ENCODE measurements around the gene SEMA5B.

The SEMA5B gene

GRCh38 chr3:123036352-123037014 is 8.9 kb upstream of the SEMA5B start:
- Histone ChIP-seq H3K36me3 (ENCODE audit: control insufficient read depth in 2 of 2, insufficient read depth in 1 of 2, low read length in 2 of 2) (no peaks in the 10 kb centered on the region), H3K4me3 (ENCODE audit: low read depth, low read length) (no peak overlapping the region), H3K4me1 (ENCODE audit: control insufficient read depth, insufficient read depth, low read length) (no peaks in the 10 kb centered on the region), H3K9me3 (ENCODE audit: control insufficient read depth, insufficient read depth, low read depth, low read length) (no peaks in the 10 kb centered on the region), H3K27ac (ENCODE audit: extremely low read depth, low read depth, low read length) (no peak overlapping the region)
- TF ChIP-seq ZNF571 (tag by site-specific recombination; IDR thresholded peaks at IDR 0.05) (no peak), ZNF670 (tag by site-specific recombination; IDR thresholded peaks at IDR 0.05; ENCODE audit: low read depth) (no peak), GLIS1 (tag by site-specific recombination; IDR thresholded peaks at IDR 0.05) (0 out of 2 replicates have a peak, but pooled peaks have one; percentile 15), ZNF843 (tag by site-specific recombination; IDR thresholded peaks at IDR 0.05) (peak; percentile 52), KLF8 (tag by site-specific recombination; IDR thresholded peaks at IDR 0.05) (no peak), ZBTB7A (tag by site-specific recombination; IDR thresholded peaks at IDR 0.05; ENCODE audit: low read depth) (no peak), OVOL3 (tag by site-specific recombination; IDR thresholded peaks at IDR 0.05) (no peak), ZNF488 (tag by site-specific recombination; IDR thresholded peaks at IDR 0.05) (no peak), ZXDB (tag by site-specific recombination; IDR thresholded peaks at IDR 0.05) (0 out of 2 replicates have a peak, but pooled peaks have one; percentile 27), ZNF510 (tag by site-specific recombination; IDR thresholded peaks at IDR 0.05; ENCODE audit: insufficient replicate concordance) (no peak), ZBTB48 (tag by site-specific recombination; IDR thresholded peaks at IDR 0.05) (no peak), ZNF138 (tag by site-specific recombination; IDR thresholded peaks at IDR 0.05; ENCODE audit: borderline replicate concordance) (no peak), ZNF629 (tag by site-specific recombination; IDR thresholded peaks at IDR 0.05) (peak; percentile 78), ZNF660 (tag by site-specific recombination; IDR thresholded peaks at IDR 0.05) (no peak), ZNF146 (tag by site-specific recombination; IDR thresholded peaks at IDR 0.05) (0 out of 2 replicates have a peak, but pooled peaks have one; percentile 12), ZNF777 (tag by site-specific recombination; IDR thresholded peaks at IDR 0.05; ENCODE audit: borderline replicate concordance) (no peak), ZNF366 (tag by site-specific recombination; conservative IDR thresholded peaks at IDR 0.05) (0 out of 2 replicates have a peak, but pooled peaks have one; percentile 25), ZNF558 (tag by site-specific recombination; IDR thresholded peaks at IDR 0.05) (no peak), BCL11A (tag by site-specific recombination; IDR thresholded peaks at IDR 0.05; ENCODE audit: low read depth) (no peak)
- TF ChIP-seq, protein P1, sequence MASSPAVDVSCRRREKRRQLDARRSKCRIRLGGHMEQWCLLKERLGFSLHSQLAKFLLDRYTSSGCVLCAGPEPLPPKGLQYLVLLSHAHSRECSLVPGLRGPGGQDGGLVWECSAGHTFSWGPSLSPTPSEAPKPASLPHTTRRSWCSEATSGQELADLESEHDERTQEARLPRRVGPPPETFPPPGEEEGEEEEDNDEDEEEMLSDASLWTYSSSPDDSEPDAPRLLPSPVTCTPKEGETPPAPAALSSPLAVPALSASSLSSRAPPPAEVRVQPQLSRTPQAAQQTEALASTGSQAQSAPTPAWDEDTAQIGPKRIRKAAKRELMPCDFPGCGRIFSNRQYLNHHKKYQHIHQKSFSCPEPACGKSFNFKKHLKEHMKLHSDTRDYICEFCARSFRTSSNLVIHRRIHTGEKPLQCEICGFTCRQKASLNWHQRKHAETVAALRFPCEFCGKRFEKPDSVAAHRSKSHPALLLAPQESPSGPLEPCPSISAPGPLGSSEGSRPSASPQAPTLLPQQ (tag by site-specific recombination; IDR thresholded peaks at IDR 0.05) = peak; percentile 35; the same call in 1 of the 2 replicates
- TF ChIP-seq, protein P2, sequence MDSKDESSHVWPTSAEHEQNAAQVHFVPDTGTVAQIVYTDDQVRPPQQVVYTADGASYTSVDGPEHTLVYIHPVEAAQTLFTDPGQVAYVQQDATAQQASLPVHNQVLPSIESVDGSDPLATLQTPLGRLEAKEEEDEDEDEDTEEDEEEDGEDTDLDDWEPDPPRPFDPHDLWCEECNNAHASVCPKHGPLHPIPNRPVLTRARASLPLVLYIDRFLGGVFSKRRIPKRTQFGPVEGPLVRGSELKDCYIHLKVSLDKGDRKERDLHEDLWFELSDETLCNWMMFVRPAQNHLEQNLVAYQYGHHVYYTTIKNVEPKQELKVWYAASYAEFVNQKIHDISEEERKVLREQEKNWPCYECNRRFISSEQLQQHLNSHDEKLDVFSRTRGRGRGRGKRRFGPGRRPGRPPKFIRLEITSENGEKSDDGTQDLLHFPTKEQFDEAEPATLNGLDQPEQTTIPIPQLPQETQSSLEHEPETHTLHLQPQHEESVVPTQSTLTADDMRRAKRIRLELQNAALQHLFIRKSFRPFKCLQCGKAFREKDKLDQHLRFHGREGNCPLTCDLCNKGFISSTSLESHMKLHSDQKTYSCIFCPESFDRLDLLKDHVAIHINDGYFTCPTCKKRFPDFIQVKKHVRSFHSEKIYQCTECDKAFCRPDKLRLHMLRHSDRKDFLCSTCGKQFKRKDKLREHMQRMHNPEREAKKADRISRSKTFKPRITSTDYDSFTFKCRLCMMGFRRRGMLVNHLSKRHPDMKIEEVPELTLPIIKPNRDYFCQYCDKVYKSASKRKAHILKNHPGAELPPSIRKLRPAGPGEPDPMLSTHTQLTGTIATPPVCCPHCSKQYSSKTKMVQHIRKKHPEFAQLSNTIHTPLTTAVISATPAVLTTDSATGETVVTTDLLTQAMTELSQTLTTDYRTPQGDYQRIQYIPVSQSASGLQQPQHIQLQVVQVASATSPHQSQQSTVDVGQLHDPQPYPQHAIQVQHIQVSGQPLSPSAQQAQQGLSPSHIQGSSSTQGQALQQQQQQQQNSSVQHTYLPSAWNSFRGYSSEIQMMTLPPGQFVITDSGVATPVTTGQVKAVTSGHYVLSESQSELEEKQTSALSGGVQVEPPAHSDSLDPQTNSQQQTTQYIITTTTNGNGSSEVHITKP (tag by site-specific recombination; IDR thresholded peaks at IDR 0.05) = peak; percentile 55
- TF ChIP-seq, protein P3, sequence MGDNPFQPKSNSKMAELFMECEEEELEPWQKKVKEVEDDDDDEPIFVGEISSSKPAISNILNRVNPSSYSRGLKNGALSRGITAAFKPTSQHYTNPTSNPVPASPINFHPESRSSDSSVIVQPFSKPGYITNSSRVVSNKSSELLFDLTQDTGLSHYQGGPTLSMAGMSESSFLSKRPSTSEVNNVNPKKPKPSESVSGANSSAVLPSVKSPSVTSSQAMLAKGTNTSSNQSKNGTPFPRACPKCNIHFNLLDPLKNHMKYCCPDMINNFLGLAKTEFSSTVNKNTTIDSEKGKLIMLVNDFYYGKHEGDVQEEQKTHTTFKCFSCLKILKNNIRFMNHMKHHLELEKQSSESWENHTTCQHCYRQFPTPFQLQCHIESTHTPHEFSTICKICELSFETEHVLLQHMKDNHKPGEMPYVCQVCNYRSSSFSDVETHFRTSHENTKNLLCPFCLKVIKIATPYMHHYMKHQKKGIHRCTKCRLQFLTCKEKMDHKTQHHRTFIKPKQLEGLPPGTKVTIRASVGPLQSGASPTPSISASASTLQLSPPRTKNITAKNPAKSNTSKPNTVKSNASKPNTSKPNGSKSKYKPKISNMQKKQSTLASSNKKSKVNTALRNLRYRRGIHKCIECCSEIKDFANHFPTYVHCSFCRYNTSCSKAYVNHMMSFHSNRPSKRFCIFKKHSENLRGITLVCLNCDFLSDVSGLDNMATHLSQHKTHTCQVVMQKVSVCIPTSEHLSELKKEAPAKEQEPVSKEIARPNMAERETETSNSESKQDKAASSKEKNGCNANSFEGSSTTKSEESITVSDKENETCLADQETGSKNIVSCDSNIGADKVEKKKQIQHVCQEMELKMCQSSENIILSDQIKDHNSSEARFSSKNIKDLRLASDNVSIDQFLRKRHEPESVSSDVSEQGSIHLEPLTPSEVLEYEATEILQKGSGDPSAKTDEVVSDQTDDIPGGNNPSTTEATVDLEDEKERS (tag by site-specific recombination; IDR thresholded peaks at IDR 0.05) = no peak
- TF ChIP-seq, protein P4, sequence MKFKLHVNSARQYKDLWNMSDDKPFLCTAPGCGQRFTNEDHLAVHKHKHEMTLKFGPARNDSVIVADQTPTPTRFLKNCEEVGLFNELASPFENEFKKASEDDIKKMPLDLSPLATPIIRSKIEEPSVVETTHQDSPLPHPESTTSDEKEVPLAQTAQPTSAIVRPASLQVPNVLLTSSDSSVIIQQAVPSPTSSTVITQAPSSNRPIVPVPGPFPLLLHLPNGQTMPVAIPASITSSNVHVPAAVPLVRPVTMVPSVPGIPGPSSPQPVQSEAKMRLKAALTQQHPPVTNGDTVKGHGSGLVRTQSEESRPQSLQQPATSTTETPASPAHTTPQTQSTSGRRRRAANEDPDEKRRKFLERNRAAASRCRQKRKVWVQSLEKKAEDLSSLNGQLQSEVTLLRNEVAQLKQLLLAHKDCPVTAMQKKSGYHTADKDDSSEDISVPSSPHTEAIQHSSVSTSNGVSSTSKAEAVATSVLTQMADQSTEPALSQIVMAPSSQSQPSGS (tag by site-specific recombination; IDR thresholded peaks at IDR 0.05; ENCODE audit: low read depth) = no peak
- CTCF ChIA-PET = no interaction called here
- POLR2A ChIA-PET = interaction anchor here (0.6 kb wide), 1 partner anchor 159 kb away, joined by 3 read pairs; no protein-coding TSS in a partner anchor

All from HEK293 (cell line).